GM21526 (cell line): ENCODE results near the gene STIM1.

ENCODE experiments used
- ATAC-seq: cut with Tn5 transposase; IDR thresholded peaks from one replicate; pipeline ENCODE4 v1.9.1; 2021; ENCODE audit warnings: moderate library complexity; ENCODE audit not compliant: unreplicated experiment, low FRiP score

The STIM1 gene

DNA sequence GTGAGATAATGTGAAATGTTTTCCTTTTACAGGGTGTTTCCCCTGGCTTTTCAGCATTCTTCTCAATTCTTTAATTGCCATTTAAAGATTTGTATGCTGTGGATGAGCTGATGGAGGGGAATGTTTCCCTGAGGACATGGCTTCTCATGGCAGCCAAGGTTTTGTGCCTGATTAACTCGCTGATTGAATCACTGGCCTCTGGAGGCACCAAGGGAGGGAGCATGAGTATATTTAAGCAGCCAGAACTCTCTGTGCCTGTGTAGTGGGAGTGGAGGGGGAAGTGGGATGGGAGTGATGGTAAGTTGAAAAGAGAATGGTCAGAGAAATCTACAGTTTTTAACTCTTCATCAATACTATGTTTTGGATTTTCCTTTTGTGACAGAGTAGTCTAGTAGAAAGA lies 88.7 kb downstream of the STIM1 start:
- no peak for ATAC-seq

DNA sequence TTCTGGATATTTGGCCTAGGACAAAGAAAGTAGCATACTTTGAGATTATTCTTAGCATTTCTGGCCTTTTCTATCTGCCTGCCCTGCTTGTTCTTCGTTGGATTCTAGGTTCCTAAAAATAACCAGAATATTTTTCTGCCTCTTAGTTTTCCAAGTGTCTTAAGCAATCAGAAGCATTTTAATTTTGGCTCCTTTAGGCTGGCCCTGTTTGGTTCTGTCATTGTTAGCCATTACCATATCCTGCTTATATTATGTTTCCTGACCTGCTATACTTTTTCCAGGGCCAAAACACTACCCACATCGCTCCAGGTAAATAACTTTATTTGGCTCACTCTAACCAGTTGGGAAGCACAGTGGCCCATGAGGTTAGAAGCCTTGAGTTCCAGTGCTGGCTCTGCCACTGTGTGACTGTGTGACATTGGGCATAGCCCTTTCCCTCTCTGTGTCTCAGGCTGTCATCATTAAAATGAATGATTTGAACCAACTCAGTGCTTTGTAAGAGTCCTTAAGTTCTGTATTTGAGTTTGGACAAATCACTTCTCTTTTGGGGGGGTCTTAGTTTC lies 91.1 kb downstream of the STIM1 start:
- ATAC-seq: no peak

DNA sequence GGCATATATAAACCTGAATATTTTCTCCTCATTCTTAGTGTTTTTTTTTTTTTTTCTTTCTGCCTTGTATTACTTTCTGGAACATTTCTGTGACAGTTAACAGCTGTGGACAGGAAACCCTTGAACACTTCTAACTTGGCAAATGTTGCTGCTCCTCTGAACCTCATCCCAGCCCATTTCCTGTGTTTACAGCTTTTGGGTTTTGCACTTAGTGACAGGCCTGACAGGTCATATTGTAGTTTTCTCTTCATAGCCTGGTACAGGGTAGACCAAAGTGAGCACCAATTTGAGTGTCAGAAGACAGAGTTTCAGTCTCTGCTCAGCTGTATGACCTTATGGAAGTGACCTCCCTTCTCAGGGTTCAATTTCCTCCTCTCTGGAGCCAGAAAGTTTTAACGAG lies 91.6 kb downstream of the STIM1 start:
- peak; percentile 70 for ATAC-seq

DNA sequence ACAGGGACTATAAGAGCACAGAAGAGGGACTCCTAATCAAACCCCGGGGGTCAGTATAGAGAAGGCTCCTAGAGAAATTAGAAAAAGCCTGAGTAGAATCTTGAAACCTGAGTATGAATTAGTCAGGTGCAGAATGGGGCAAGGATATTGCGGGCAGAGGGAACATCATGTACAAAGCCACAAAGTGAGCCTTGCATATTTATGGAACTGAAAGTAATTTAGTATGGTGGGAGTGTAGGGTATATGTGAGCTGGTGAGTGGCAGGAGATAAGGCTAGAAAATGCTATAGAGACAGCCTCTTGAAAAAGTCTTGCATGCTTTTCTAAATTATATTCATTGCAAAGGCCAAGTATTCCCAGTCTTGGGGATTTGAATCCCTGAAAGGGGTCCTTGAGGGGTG lies 93.7 kb downstream of the STIM1 start:
- peak; percentile 78 for ATAC-seq

DNA sequence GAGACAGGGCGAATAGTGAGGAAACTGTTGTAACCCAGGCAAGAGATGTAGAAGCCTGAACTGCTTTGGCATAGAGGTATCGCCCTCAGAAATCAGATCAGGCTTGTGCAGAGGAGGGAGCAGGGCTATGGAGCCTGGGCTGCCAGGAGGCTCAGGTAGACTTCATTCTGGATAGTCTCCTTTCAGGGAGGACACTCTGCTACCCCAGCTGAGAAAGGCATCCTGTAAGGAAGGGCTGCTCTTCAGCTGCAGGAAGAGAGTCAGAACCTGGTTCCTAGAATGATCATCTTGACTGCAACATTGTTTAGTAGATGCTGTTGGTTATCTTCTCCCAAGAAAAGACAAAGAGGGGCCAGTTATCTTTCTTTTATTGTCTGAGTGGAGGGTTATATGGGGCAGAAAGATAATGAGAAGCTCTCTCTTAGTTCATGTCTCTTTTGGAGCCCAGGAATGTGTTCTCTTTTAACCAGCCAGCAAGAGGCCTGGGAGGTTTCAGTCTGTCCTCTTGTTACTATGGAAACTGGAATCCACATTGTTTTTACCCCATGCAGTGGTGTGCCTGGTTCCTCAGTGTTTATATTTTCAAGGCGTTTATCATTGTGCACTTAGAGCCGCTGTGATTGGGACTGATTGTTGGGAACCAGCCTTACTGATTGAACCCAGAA lies 95.7 kb downstream of the STIM1 start:
- no peak for ATAC-seq

DNA sequence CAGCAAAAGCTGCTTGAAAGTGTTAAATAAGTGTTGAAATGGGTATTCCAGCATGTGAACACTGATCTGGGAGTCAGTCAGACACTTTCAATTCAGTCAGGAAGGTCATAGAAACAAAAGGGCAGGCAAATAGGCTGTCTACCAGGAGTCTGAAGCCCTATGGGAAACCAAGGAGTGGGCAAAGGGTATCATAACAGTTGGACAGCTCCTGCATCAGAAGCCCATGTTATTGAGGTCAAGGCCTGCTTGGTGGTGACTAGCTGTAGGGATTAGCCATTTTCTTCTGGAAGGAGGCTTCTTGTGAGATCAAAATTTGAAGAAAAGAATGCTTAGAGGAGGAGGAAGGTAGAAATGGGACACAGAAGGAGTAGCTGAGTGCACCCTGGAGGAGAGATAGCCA lies 97.3 kb downstream of the STIM1 start:
- no peak for ATAC-seq

DNA sequence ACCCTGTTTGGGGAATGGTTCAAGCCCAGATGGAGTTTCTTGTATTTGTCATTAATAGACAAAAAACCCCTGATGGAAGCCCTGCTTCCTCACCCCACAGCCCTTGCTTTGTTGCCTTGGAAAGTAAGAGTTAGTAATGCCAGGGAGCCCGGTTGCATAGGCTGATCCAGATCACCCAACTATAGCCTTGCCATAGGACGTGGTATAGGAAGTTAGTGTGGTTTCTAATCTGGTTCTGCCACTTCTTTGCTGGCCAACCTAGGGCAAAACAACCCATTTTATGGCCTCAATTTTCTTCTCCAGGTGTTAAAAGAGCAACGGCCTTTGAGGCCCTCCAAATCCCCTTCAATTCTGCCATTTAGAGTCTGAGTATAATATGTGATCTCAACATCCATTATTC lies 97.9 kb downstream of the STIM1 start:
- no peak for ATAC-seq

DNA sequence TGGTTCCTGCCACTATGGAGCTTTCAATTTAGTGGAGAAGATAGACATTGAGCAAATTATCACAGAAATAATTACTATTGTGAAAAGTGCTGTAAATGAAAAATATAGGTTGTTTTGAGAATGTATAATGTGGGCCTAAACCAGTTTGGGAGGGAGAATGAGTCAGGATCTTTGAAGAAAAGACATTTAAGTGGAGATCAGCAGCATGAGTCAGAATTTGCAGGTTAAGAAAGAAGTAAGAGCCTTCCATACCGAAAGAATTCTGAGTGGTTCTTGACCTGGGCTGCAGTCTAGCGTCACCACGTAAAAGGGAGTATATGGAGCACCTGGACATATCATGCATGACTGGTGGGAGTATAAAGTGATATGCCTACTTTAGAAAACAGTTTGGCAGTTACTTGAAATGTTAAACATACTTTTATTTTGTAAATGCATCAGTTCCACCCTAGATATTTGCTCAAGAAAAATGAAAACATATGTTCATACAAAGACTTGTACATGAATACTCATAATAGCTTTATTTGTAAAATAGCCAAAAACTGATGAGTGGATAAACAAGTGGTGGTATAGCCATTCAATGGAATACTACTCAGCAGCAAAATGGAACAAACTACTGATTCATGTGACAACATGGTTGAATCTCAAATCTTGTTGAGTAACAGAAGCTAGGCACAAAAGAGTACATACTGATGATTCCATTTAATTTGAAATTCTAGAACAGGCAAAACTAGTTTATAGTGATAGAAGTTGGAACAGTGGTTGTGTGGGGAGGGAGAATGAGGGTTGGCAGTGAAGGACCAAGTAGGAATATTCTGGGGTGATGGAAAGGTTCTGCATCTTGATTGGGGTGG lies 99.2 kb downstream of the STIM1 start:
- no peak for ATAC-seq

DNA sequence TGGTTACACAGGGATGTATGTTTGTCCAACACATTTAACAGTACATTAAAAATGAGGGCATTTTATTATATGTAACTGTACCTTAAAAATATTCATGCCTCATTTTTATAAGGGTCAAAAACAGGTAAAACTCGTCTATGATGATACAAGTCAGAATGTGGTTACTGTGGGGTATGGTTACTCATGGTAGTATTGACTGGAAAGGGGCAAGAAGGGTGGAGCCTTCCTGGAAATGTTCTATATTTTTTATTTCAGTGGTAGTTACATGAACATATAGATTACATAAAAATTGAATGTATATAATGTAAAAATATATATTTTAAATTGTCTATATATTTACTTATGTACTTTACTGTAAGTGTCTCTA lies 99.8 kb downstream of the STIM1 start:
- no peak for ATAC-seq

DNA sequence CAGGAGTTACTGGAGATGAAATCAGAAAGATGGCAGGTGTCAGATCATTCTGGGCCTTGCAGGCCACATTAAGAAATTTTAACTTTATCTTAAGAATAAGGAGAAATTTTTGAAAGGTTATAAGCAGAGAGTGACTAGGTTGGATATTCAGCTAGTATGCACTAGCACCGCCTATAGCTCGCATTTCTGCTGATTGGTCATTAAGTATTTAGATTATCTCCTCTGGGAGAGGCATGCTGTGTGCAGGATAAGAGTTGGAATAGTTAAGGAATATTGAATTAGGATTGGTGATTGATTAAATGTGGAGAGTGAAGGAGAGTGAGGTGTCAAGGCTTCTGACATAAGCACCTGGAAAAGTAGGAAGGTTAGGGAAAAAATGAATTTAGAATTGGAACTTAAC lies 100.6 kb downstream of the STIM1 start:
- no peak for ATAC-seq

DNA sequence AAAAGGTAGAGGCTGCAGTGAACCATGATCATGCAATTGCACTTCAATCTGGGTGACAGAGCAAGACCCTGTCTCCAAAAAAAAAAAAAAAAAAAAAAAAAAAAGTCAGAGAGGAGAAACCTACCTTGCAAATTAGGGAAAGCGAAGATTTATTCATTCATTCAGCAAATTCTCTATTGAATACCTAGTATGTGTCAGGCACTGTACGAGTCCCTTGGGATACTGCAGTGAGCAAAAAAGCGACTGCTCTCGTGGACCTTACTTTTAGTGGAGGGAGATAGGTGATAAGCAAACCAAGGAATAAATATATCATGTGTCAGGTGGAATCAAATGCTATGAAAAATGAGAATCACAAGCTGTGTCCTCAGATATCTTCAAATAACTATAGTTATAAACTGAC lies 101.3 kb downstream of the STIM1 start:
- ATAC-seq: no peak

DNA sequence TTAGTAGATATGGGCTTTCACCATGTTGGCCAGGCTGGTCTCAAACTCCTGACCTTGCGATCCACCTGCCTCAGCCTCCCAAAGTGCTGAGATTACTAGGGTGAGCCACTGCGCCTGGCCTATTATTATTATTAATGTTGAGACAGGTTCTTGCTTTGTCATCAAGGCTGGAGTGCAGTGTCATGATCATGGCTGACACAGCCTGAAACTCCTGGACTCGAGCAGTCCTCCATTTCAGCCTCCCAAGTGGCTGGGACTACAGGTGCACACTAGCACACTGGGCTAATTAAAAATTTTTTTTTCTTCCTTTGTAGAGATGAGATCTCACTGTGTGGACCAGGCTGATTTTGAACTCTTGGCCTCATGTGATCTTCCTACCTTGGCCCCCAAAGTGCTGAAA lies 102.0 kb downstream of the STIM1 start:
- ATAC-seq: no peak

DNA sequence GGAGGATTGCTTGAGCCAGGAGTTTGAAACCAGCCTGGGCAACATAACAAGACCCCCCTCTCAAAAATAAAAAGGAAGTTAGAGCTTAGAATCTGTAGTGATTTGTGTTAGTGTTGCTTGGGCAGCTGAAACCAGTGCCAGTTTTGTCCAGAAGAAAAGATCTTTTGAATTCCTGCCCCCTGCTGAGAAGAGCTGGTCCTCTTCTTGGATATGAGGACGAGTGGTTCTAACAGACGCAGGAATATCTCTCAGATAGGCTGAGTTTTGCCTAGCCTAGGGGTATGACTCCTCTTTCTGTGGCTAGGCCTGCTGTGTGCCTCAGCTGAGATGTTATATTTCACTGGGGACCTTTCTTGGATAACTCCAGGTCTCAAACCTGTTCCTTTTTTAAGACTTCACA lies 102.8 kb downstream of the STIM1 start:
- ATAC-seq: no peak

DNA sequence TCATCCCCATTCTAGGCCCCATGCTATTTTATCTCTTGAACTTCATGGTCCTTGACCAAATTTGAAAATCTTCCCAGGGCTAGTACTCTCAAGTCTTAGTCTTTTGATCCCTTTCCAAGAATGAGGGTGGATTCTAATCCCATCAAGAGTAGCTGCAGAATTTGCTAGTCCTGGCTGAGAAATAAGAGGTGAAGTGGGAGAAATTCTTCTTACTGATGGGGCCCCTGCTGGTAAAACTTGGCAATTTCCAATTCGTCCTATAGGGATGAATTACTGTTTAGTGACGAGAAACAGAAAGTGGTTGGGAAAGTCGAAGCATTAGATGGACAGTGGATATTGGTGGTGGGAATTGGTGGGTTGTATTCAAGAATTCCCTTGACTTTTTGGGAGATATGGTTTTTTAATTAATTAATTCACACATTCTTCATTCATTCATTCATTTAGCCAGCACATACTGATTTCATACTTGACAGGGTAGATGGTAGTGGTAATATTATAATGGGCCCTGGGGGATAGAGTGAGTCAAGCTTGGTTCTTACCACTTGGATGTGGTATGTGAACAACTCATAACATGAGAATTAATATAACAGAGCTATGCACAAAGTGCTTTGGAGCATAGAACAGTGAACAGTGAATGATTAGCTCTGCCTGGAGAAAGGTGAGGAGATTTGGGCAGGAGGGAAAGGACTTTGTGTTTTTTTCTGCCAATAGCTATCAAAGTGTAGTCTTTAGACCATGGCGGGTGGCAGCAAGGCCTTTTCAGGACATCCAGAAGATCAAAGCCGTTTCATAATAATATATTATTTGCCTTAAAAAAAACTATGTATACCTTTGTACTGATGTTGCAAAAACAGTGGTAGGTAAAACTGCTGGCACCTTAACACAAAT lies 103.8 kb downstream of the STIM1 start:
- ATAC-seq: no peak

DNA sequence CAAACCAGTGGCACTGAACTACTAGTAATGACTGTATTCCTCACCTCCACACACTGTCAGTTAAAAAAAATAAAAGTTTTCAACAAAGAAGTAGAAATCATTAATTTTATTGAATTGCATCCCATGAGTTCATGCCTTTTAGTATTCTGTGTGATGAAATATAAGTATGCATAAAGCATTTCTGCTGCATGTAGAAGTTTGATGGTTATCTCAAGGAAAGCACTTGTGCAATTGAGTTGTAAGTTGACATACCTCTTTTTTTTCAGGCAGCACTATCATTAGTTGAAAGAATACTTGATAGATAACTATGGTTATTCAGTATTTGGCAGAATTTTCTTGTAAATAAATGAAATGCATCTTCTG lies 104.4 kb downstream of the STIM1 start:
- no peak for ATAC-seq

DNA sequence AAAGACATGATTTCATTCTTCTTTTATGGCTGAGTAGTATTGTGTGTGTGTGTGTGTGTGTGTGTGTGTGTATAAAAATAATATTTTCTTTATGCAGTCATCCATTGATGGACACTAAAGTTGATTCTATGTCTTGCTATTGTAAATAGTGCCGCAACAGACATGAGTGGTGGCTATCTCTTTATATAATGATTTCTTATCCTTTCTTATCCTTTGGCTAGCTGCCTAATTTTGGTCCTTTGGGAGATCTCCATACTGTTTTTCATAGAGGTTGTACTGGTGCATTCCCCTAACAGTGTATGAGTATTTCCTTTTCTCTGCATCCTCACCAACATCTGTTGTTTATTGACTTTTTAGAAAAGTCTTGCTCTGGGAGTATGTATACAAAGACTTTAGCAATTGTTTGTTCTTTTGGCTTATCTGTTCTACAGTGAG lies 107.0 kb downstream of the STIM1 start:
- ATAC-seq: no peak

DNA sequence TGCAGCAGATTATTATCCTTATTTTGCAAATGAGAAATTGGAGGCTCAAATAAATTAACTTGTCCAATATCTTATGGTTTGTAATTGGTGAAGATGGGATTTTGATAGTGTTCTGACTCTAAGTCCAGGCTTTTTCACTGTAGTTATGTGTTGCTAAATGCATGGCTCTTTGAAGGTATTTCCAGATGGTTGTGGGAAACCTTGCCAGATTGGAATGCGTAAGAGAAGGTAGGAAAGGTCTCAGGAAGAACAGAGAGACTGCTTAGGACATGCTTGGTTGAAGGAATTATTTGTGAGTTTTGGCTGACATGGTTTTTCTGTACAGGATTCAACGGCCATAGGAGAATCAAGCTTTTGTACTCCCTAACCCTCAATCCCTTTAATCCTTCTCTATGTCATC lies 108.6 kb downstream of the STIM1 start:
- no peak for ATAC-seq

DNA sequence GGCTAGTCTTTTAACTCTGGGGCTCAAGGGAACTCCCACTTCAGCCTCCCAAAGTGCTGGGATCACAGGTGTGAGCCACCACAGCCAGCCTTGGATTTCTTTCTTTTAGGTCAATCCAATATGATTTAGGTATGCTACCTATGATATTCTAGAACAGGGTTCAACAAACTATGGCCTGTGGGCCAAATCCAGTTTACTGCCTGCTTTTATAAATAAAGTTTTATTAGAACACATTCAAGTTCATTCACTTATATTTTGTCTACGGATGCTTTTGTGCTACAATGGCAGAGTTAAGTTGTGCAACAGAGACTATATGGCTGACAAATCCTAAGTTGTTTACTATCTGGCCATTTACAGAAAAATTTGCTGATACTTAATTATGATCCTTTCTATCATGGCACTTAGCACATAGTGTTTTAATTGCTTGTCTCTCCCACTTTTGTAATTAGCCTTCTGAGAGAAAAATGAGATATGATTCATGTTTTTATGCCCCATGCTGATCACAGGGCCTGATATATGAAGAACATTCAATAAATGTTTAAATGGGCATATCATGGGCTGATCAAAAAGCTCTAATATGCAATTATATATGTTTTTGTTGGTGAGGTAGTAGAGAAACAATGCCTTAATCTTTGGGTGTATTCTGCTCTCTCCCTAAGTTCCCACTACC lies 109.6 kb downstream of the STIM1 start:
- ATAC-seq: no peak

DNA sequence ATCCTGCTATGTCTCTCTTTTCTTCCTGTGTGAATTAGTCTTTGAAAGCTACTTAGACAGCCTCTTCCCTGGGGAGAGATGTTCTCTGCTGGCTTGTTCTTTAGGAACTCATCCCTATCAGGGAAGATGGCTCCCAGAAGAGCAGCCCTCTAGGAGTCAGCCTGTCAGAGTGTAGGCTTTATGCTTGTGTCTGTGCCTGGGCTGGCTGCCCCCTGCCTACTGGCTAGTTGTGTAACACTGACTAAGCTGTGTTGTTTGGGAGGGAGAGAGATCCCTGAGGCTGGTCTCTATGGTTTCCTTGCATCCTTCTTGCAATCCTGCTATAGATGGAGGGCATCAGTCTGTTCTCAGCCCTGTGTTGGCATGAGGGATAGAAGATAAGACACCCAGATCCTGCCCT lies 112.2 kb downstream of the STIM1 start:
- no peak for ATAC-seq

DNA sequence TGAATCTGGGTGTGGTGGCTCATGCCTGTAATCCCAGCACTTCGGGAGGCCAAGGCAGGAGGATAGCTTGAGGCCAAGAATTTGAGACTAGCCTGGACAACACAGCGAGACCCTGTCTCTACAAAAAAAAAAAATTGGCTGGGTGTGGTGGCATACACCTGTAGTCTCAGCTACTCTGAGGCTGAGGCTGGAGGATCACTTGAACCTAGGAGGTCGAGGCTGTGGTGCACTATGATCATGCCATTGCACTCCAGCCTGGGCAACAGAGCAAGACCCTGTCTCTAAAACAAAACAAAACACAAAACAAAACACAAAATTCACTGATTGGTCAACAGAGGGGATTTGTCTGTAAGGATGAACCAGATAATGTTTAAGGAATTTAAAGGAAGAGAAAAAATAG lies 113.7 kb downstream of the STIM1 start:
- no peak for ATAC-seq

DNA sequence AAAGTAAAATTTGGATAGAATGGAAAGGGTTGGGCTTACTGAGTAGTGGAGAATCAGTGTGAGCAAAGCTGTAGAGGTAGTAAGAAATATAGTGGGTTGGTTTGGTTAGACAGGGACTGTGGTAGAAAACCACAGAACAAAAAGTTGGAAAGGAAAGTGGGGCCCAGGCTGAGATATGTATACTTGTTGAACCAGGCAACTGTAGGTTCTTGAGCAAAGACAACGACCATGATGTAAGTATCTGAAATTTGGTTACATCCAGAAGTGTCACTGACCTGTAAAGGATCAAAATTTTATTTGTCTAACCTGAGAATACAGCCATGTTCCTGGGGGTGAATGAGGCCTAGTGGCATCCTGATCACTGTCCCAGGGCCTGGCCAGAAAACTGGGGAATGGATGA lies 114.1 kb downstream of the STIM1 start:
- ATAC-seq: no peak
